ENCODE results near the gene COL16A1.

Gene COL16A1

DNA sequence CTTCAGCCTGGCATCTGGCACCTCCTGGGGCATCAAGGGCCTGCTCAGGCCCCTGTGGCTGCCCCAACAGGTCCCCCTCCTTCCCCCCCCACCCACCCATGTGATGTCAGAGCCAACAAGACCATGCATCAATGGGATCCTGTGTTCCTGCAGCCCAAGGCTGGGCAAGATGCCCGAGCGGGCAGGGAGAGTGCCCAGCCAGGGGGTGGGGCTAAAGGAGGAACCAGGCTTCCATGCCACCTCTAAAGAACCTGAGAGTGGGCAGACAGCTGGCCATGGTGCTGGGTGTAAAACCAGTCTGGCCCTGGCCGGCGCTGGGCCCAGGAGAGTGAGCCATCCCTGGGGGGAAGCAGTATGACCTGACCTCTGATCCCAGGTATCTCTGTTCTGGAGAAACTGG, 7.6 kb downstream of the COL16A1 start:
- H3K4me3 ChIP-seq (ENCODE audit: low read depth, low read length) = no peak overlapping the region
- no peak for DNase-seq (ENCODE audit: low read depth, low spot score)
- TF ChIP-seq CTCF (IDR thresholded peaks at IDR 0.05; ENCODE audit: insufficient read depth, low read length, missing control alignments) = no peak
- POLR2A ChIA-PET = no interaction called here
- CTCF ChIA-PET = interaction anchor here (0.7 to 3.8 kb wide), 6 partner anchors 9 to 302 kb away, joined by 3 to 18 read pairs (median 4); no protein-coding TSS in a partner anchor

DNA sequence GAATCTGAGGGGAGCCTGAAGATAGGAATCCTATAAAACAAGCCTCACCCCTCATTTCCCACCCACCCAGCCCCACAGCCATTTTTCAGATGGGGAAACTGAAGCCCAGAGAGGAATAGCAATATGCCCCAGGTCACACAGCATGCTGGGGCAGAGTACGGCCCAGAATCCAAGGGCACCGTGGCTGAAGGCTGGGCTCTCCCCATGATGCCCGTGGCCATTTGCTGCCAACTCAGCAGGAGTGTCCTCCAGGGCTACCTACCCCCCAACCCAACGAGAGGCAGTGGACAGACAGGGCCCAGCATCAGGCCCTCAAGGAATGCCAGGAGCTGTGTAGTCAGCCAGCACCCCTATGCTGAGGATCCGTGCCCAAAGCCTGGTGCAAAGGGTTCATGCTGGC, 8.5 kb downstream of the COL16A1 start:
- ChIA-PET POLR2A (interaction anchor here (1.4 kb wide), 1 partner anchor 8 kb away, joined by 3 read pairs; the partner anchor contains the start of gene COL16A1), CTCF (interaction anchor here (1.2 to 3.8 kb wide), 4 partner anchors 9 to 50 kb away, joined by 3 to 18 read pairs (median 6); partner anchors contain the start of gene COL16A1)
- DNase-seq (ENCODE audit: low read depth, low spot score) = no peak
- H3K4me3 ChIP-seq (ENCODE audit: low read depth, low read length) = no peak overlapping the region
- no peak for TF ChIP-seq CTCF (IDR thresholded peaks at IDR 0.05; ENCODE audit: insufficient read depth, low read length, missing control alignments)

DNA sequence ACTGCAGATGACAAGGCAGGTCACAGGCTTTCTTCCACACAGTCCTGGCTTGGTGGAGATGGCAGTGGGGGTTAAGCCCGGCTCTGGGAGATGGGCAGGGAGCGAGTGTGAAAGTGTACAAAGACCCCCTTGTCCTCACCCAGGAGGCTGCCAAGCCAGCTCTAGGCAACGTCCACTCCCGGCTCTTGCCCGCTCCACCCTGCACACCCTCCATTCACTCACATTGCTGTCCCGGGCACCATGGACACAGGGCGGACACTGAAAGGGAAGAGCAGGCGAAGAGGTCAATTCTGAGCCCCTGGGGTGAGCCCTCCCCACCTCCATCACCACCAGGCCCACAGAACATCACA, 8.9 kb downstream of the COL16A1 start:
- CTCF ChIA-PET = interaction anchor here (1.2 to 3.8 kb wide), 4 partner anchors 9 to 50 kb away, joined by 3 to 18 read pairs (median 6); partner anchors contain the start of gene COL16A1
- H3K4me3 ChIP-seq (ENCODE audit: low read depth, low read length) = no peak overlapping the region
- no peak for DNase-seq (ENCODE audit: low read depth, low spot score)
- POLR2A ChIA-PET = interaction anchor here (1.4 kb wide), 1 partner anchor 9 kb away, joined by 3 read pairs; the partner anchor contains the start of gene COL16A1
- no peak for TF ChIP-seq CTCF (IDR thresholded peaks at IDR 0.05; ENCODE audit: insufficient read depth, low read length, missing control alignments)

DNA sequence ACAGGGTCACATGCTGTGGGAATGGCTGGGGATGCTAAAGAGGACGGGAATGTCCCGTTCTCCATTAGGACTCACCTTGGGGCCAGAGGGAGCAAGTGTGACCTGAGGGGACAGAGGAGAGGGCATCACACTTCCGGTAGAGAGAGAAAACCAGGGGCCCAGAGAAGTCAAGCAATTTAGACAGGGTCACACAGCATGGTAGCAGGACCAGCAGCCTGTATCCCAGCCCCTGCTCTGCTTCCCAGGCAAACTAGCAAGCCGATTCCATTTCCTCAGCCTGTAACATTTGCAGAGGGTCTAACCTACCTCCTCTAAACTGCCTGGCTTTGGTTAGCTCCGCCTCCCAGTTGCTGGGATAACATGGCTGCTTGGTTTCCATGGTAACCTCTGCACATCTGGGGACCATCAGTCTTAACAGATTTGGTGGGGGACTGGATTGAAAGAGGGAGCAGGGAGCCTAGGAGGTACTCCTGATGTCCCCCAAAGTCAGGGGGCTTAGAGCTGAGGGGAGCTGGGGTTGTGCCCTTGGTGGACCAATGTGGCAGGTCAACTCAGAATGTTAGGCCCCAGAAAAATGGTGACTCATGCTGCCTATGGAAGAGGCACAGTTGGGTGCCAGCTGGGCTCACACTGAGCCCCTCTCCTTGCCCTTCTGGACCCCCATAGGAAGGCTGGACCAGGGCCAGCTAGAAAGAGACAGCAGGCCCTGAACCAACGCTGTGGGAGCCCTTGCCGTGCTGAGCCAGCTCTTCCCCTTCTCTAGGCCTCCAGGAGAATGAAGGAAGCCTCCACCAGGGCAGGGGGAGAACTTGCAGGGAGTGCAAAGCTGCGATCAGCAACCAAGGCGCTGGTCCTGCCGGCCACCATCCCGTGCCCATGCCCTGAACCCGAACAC, 9.5 kb downstream of the COL16A1 start:
- CTCF ChIA-PET = interaction anchor here (0.7 to 3.8 kb wide), 4 partner anchors 10 to 51 kb away, joined by 3 to 18 read pairs (median 6); partner anchors contain the start of gene COL16A1
- POLR2A ChIA-PET = interaction anchor here (1.4 kb wide), 1 partner anchor 9 kb away, joined by 3 read pairs; the partner anchor contains the start of gene COL16A1
- no peak overlapping the region for H3K4me3 ChIP-seq (ENCODE audit: low read depth, low read length)

GRCh38 chr1:31693231-31693630, 10.6 kb downstream of the COL16A1 start:
- TF ChIP-seq CTCF (IDR thresholded peaks at IDR 0.05; ENCODE audit: insufficient read depth, low read length, missing control alignments) = no peak
- CTCF ChIA-PET = interaction anchor here (0.7 to 1.2 kb wide), 2 partner anchors 12 to 24 kb away, joined by 3 read pairs; no protein-coding TSS in a partner anchor
- DNase-seq (ENCODE audit: low read depth, low spot score) = no peak
- POLR2A ChIA-PET = interaction anchor here (0.6 kb wide), 1 partner anchor 71 kb away, joined by 3 read pairs; no protein-coding TSS in a partner anchor
- no peak overlapping the region for H3K4me3 ChIP-seq (ENCODE audit: low read depth, low read length)

More for the DNA sequence above, 9.5 kb downstream of the COL16A1 start:
- TF ChIP-seq CTCF (IDR thresholded peaks at IDR 0.05; ENCODE audit: insufficient read depth, low read length, missing control alignments) = peak; percentile 3
- DNase-seq (ENCODE audit: low read depth, low spot score) = no peak

GRCh38 chr1:31691951-31692350, 11.9 kb downstream of the COL16A1 start:
- H3K4me3 ChIP-seq (ENCODE audit: low read depth, low read length) = no peak overlapping the region
- no peak for TF ChIP-seq CTCF (IDR thresholded peaks at IDR 0.05; ENCODE audit: insufficient read depth, low read length, missing control alignments)
- DNase-seq (ENCODE audit: low read depth, low spot score) = no peak
- ChIA-PET CTCF (interaction anchor here (1.0 to 2.6 kb wide), 4 partner anchors 9 to 54 kb away, joined by 3 to 10 read pairs (median 6); no protein-coding TSS in a partner anchor), POLR2A (no interaction called here)

Measured in AG04449 (cell line).